GM23248 (cell line): ENCODE results near the gene TGFBR3L. TPM values are rescaled to one million over a fixed set of nuclear protein-coding genes. Genes with fewer than 3 reads are reported as not detected.
A peak's percentile ranks its signal among the peaks of the same experiment; 100 is the strongest.

Experiments
- DNase-seq: peaks from one replicate; pipeline ENCODE4 v3.0.0-alpha.2; 2015
- H2AFZ ChIP-seq: fragments of 200-600 bp; sonication (generic); 2 replicates; pipeline ENCODE4 v1.6.1; 2016; ENCODE audit warnings: antibody characterized with exemption
- H3F3A ChIP-seq: fragments of 200-600 bp; sonication (generic); 2 replicates; pipeline ENCODE4 v1.6.1; 2016; ENCODE audit warnings: mild to moderate bottlenecking, antibody characterized with exemption, mixed run types; ENCODE audit not compliant: insufficient read depth
- H3K27ac ChIP-seq: fragments of 200-600 bp; sonication (generic); 2 replicates; pipeline ENCODE4 v1.5.1; 2016; ENCODE audit warnings: mild to moderate bottlenecking
- H3K27me3 ChIP-seq: fragments of 200-600 bp; sonication (generic); replicated peaks from 2 replicates; pipeline ENCODE4 v1.6.1; 2016; ENCODE audit warnings: mild to moderate bottlenecking; ENCODE audit not compliant: insufficient read depth
- H3K36me3 ChIP-seq: fragments of 200-600 bp; sonication (generic); 2 replicates; pipeline ENCODE4 v1.6.1; 2016; ENCODE audit warnings: low read depth, mild to moderate bottlenecking
- H3K4me1 ChIP-seq: fragments of 200-600 bp; sonication (generic); 2 replicates; pipeline ENCODE4 v1.6.1; 2016; ENCODE audit warnings: mild to moderate bottlenecking; ENCODE audit not compliant: insufficient read depth
- H3K4me2 ChIP-seq: fragments of 200-600 bp; sonication (generic); one replicate; pipeline ENCODE4 v1.6.1; 2016; ENCODE audit warnings: mild to moderate bottlenecking; ENCODE audit not compliant: unreplicated experiment
- H3K4me3 ChIP-seq: fragments of 200-600 bp; sonication (generic); 2 replicates; pipeline ENCODE4 v1.5.1; 2016; ENCODE audit warnings: mild to moderate bottlenecking
- H3K79me2 ChIP-seq: fragments of 200-600 bp; sonication (generic); 2 replicates; pipeline ENCODE4 v1.6.1; 2016; ENCODE audit warnings: mild to moderate bottlenecking; ENCODE audit not compliant: insufficient read depth
- H3K9ac ChIP-seq: fragments of 200-600 bp; sonication (generic); 2 replicates; pipeline ENCODE4 v1.6.1; 2016; ENCODE audit warnings: mild to moderate bottlenecking
- H3K9me2 ChIP-seq: fragments of 200-600 bp; sonication (generic); 2 replicates; pipeline ENCODE4 v1.6.1; 2016; ENCODE audit warnings: mixed run types, mild to moderate bottlenecking, moderate library complexity; ENCODE audit not compliant: insufficient read depth
- H3K9me3 ChIP-seq: fragments of 200-600 bp; sonication (generic); one replicate; pipeline ENCODE4 v1.6.1; 2017; ENCODE audit warnings: low read depth
- H4K20me1 ChIP-seq: fragments of 200-600 bp; sonication (generic); 2 replicates; pipeline ENCODE4 v1.6.0; 2016; ENCODE audit not compliant: insufficient read depth
- EZH2 ChIP-seq: fragments of 200-600 bp; sonication (generic); IDR thresholded peaks from 2 replicates; pipeline ENCODE4 v1.6.1; 2018; ENCODE audit warnings: antibody characterized with exemption, mild to moderate bottlenecking; ENCODE audit not compliant: insufficient read depth, poor library complexity, severe bottlenecking
- EZH2phosphoT487 ChIP-seq: fragments of 200-600 bp; sonication (generic); IDR thresholded peaks from 2 replicates; pipeline ENCODE4 v1.6.1; 2018; ENCODE audit warnings: antibody characterized with exemption, moderate library complexity, mild to moderate bottlenecking, low read depth; ENCODE audit not compliant: insufficient read depth
- WGBS, 2 experiments: methylation state at CpG; one replicate each; pipeline ENCODE4 v1.1.6; 2015 to 2017; ENCODE audit warnings: low lambda C conversion rate in 2 of 2, low coverage in 1 of 2; ENCODE audit errors: missing lambda C conversion rate in 2 of 2; 5-methylcytosine and 5-hydroxymethylcytosine counted together
- in situ Hi-C: fragments of 300-500 bp; cut with MboI; formaldehyde crosslinking; loops from 2 replicates; pipeline ENCODE4 v1.15.0; 2020
- polyA plus RNA-seq: library from polyadenylated mRNA; unstranded; fragments of >200 nt; fragmentation: Nextera tagmentation; extraction: Ambion mirVana; gene quantifications from 2 replicates; pipeline ENCODE4 v1.2.1, GENCODE V29; 2016
- total RNA-seq: library from RNA; depleted of rRNA; stranded (reverse); fragments of >200 nt; shearing (Covaris generic); gene quantifications from 2 replicates; pipeline ENCODE4 v1.2.3, GENCODE V29; 2014

The TGFBR3L gene
- total and polyA plus RNA-seq, 2 experiments from 2014 or later = 9.0 to 30.6 TPM

- 83 to 86% methylated on average over 10 of the region's 10 CpGs for whole genome bisulfite sequencing, 2 experiments
- no peak overlapping the region for H3K9ac ChIP-seq
- peaks cover 2% of the 10 kb centered on the region; the same call in 1 of the 2 replicates for H3K79me2 ChIP-seq
- no peak for DNase-seq
- no peaks in the 10 kb centered on the region for H4K20me1 ChIP-seq
- no peak overlapping the region for H3K4me2 ChIP-seq
- H3K4me3 ChIP-seq = no peak overlapping the region
- no peaks in the 10 kb centered on the region for H3F3A ChIP-seq
- no peaks in the 10 kb centered on the region for H3K9me2 ChIP-seq
- no peaks in the 10 kb centered on the region for H3K27me3 ChIP-seq
- H3K27ac ChIP-seq = no peak overlapping the region
- no peak for TF ChIP-seq EZH2
- no peak for TF ChIP-seq EZH2phosphoT487
- no peaks in the 10 kb centered on the region for H3K4me1 ChIP-seq
- H3K9me3 ChIP-seq = no peaks in the 10 kb centered on the region
- in situ Hi-C loops = no loop called here
- H2AFZ ChIP-seq = no peak overlapping the region
- H3K36me3 ChIP-seq = no peaks in the 10 kb centered on the region; the same call in 1 of the 2 replicates
These were observed 978 bp upstream of the TGFBR3L start for GRCh38 chr19:7913652-7914051.

- Histone ChIP-seq H3K79me2 (no peaks in the 10 kb centered on the region), H3K9me2 (no peaks in the 10 kb centered on the region), H3F3A (no peaks in the 10 kb centered on the region), H2AFZ (no peak overlapping the region), H3K9ac (no peak overlapping the region), H3K4me1 (no peaks in the 10 kb centered on the region), H3K9me3 (no peaks in the 10 kb centered on the region), H3K4me3 (no peak overlapping the region), H4K20me1 (no peaks in the 10 kb centered on the region), H3K27me3 (no peaks in the 10 kb centered on the region), H3K4me2 (no peak overlapping the region), H3K27ac (no peak overlapping the region), H3K36me3 (no peaks in the 10 kb centered on the region; the same call in 1 of the 2 replicates)
- WGBS, 2 experiments = 52 to 62% methylated on average over 10 to 12 of the region's 12 CpGs
- no peak for DNase-seq
- TF ChIP-seq EZH2phosphoT487 = no peak
- TF ChIP-seq EZH2 = no peak
- in situ Hi-C loops = no loop called here
These were observed 531 bp upstream of the TGFBR3L start for GRCh38 chr19:7914099-7914498.

- Histone ChIP-seq H3K9ac (peak overlapping the region; percentile 73), H3K4me2 (peak overlapping the region; percentile 88), H2AFZ (peak overlapping the region; percentile 79), H3K27ac (no peak overlapping the region), H3K9me2 (no peaks in the 10 kb centered on the region), H3K9me3 (no peaks in the 10 kb centered on the region), H3F3A (no peaks in the 10 kb centered on the region), H3K27me3 (no peaks in the 10 kb centered on the region), H4K20me1 (no peaks in the 10 kb centered on the region), H3K4me3 (peak overlapping the region; percentile 74), H3K4me1 (no peaks in the 10 kb centered on the region), H3K36me3 (no peaks in the 10 kb centered on the region; the same call in 1 of the 2 replicates), H3K79me2 (no peaks in the 10 kb centered on the region)
- in situ Hi-C loops = no loop called here
- DNase-seq = no peak
- TF ChIP-seq EZH2phosphoT487 (no peak), EZH2 (no peak)
- 41 to 44% methylated on average over 23 to 24 of the region's 24 CpGs for WGBS, 2 experiments
These were observed 846 bp downstream of the TGFBR3L start for GRCh38 chr19:7915250-7916102.

GRCh38 chr19:7916103-7916954 lies 1.7 kb downstream of the TGFBR3L start:
- Histone ChIP-seq H3K4me3 (peak overlapping the region; percentile 74), H4K20me1 (no peaks in the 10 kb centered on the region), H3K9me2 (no peaks in the 10 kb centered on the region), H3K9me3 (no peaks in the 10 kb centered on the region), H3K9ac (peak overlapping the region; percentile 73), H3K4me1 (0 out of 2 replicates have a peak, but pooled peaks cover under 1% of the 10 kb centered on the region), H3K4me2 (peak overlapping the region; percentile 88), H3K27me3 (no peaks in the 10 kb centered on the region), H3K36me3 (no peaks in the 10 kb centered on the region; the same call in 1 of the 2 replicates), H3K79me2 (no peaks in the 10 kb centered on the region), H3K27ac (peak overlapping the region; percentile 31; the same call in 1 of the 2 replicates), H3F3A (no peaks in the 10 kb centered on the region), H2AFZ (peak overlapping the region; percentile 79)
- WGBS, 2 experiments = 2% methylated on average over 39 to 90 of the region's 104 CpGs
- TF ChIP-seq EZH2phosphoT487 (no peak), EZH2 (no peak)
- DNase-seq = peak; percentile 78
- in situ Hi-C loops = no loop called here
